Kasumi-1 (cell line): ENCODE data around the gene RABGEF1.

Experiments
- DNase-seq, 2 experiments: peaks; one replicate each; lab custom pipeline; 2025; lab: John Stamatoyannopoulos, UW

The RABGEF1 gene

GRCh38 chr7:66847879-66848790 lies 107.6 kb downstream of the RABGEF1 start:
- peak; percentile 33 to 44 for DNase-seq

GRCh38 chr7:66859339-66859738 lies 118.8 kb downstream of the RABGEF1 start:
- DNase-seq = no peak

GRCh38 chr7:66859794-66860645 lies 119.5 kb downstream of the RABGEF1 start:
- no peak for DNase-seq

GRCh38 chr7:66860767-66861166 lies 120.2 kb downstream of the RABGEF1 start:
- no peak for DNase-seq
